ENCODE data around the gene KCTD2. TPM values are rescaled to one million over a fixed set of nuclear protein-coding genes. Genes with fewer than 3 reads are reported as not detected.
"Not testable (repeated sequence)": the region's sequence is repeated elsewhere in the genome, so short reads cannot be mapped to it uniquely, and the experiment has no call there.

KCTD2 gene
- total RNA-seq, 1 donor = 22.5 TPM

- no peak overlapping the region for H3K4me3 ChIP-seq (ENCODE audit: low read depth, low read length)
- TF ChIP-seq, protein P1, sequence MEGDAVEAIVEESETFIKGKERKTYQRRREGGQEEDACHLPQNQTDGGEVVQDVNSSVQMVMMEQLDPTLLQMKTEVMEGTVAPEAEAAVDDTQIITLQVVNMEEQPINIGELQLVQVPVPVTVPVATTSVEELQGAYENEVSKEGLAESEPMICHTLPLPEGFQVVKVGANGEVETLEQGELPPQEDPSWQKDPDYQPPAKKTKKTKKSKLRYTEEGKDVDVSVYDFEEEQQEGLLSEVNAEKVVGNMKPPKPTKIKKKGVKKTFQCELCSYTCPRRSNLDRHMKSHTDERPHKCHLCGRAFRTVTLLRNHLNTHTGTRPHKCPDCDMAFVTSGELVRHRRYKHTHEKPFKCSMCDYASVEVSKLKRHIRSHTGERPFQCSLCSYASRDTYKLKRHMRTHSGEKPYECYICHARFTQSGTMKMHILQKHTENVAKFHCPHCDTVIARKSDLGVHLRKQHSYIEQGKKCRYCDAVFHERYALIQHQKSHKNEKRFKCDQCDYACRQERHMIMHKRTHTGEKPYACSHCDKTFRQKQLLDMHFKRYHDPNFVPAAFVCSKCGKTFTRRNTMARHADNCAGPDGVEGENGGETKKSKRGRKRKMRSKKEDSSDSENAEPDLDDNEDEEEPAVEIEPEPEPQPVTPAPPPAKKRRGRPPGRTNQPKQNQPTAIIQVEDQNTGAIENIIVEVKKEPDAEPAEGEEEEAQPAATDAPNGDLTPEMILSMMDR (IDR thresholded peaks at IDR 0.05; ENCODE audit: insufficient read depth, low read depth, low read length) = no peak
- no peak for DNase-seq (ENCODE audit: low read depth)
Observed at GRCh38 chr17:75020331-75021110, 26.5 kb upstream of the KCTD2 start.

DNA sequence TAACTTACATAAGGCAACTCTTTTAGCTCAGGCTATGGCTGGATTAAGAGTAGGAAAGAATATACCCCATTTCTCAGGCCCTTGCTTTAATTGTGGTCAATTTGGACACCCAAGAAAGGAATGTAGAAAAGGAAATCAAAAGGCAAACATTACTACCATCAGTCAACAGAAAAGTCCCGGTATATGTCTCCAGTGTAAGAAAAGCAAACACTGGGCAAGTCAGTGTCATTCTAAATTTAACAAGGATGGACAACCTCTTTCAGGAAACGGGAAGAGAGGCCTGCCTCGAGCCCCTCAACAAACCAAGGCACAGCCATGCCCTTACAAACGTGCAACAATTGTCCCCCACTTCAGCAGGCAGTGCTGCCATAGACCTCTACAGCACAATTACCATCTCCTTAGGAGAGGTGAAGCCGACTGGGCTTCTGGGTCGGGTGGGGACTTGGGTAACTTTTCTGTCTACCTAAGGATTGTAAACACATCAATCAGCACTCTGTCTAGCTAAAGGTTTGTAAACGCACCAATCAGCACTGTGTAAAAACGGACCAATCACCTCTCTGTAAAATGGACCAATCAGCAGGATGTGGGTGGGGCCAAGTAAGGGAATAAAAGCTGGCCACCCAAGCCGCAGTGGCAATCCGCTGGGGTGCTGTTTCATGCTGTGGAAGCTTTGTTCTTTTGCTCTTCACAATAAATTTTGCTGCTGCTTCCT is 22.2 kb upstream of the KCTD2 start:
- DNase-seq (ENCODE audit: low read depth) = no peak
- no peak overlapping the region for H3K4me3 ChIP-seq (ENCODE audit: low read depth, low read length)
- TF ChIP-seq, protein P1 (IDR thresholded peaks at IDR 0.05; ENCODE audit: insufficient read depth, low read depth, low read length) = no peak

DNA sequence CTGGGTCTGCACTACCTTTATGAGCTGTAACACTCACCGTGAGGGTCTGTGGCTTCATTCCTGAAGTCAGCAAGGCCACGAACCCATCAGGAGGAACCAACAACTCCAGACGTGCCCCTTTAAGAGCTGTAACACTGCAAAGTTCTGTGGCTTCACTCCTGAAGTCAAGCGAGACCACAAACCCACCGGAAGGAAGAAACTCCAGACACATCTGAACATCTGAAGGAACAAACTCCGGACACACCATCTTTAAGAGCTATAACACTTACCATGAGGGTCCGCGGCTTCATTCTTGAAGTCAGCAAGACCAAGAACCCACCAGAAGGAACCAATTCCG is 21.7 kb upstream of the KCTD2 start:
- H3K4me3 ChIP-seq (ENCODE audit: low read depth, low read length) = not testable (repeated sequence)

DNA sequence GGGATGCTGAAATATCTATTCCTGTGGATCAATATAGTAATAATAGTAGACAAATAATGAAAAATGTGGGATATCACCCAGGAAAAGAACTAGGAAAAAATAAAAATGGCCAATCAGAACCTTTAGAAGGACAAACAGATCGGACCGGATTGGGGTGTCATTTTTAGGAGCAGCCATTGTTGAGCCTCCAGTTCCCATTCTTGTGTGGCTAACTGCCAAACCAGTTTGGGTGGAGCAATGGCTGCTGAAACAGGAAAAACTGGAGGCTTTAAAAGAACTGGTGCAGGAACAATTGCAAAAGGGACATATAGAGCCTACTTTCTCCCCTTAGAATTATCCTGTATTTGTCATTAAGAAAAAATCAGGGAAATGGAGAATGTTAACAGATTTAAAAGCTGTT is 20.4 kb upstream of the KCTD2 start:
- not testable (repeated sequence) for H3K4me3 ChIP-seq (ENCODE audit: low read depth, low read length); DNase-seq (ENCODE audit: low read depth)

More for the DNA sequence above, 21.7 kb upstream of the KCTD2 start:
- DNase-seq (ENCODE audit: low read depth) = not testable (repeated sequence)

DNA sequence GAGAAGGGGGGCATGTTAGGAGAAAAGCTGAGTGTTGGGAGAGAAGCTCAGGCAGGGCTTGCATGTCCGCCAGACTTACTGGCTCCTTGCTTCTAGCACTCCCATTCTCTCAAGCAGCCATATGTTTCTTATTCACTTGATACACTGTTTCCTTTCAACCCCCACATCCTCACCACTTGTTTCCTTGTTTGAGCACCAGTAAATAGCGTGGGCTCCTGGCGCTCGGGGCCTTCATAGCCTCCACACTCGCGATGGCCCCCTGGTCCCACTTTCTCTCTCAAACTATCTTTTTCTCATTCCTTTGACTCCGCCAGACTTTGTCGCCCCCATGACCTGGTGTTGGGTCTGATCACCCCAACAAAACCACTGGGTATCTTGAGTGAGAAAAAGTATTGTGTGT is 16.9 kb upstream of the KCTD2 start:
- no peak overlapping the region for H3K4me3 ChIP-seq (ENCODE audit: low read depth, low read length)
- TF ChIP-seq, protein P1 (IDR thresholded peaks at IDR 0.05; ENCODE audit: insufficient read depth, low read depth, low read length) = no peak
- DNase-seq (ENCODE audit: low read depth) = no peak

GRCh38 chr17:75031972-75032719 is 14.9 kb upstream of the KCTD2 start:
- peak; percentile 93 for DNase-seq (ENCODE audit: low read depth)
- TF ChIP-seq, protein P1 (IDR thresholded peaks at IDR 0.05; ENCODE audit: insufficient read depth, low read depth, low read length) = no peak
- H3K4me3 ChIP-seq (ENCODE audit: low read depth, low read length) = peak overlapping the region; percentile 80

- TF ChIP-seq, protein P1 (IDR thresholded peaks at IDR 0.05; ENCODE audit: insufficient read depth, low read depth, low read length) = no peak
- no peak for DNase-seq (ENCODE audit: low read depth)
- H3K4me3 ChIP-seq (ENCODE audit: low read depth, low read length) = peak overlapping the region; percentile 80
Observed at GRCh38 chr17:75032720-75033280, 14.2 kb upstream of the KCTD2 start.

Data from fibroblast of villous mesenchyme (primary cell).